Ishikawa (cell line): Measurements from ENCODE around the gene BEX3.

Experiments
- CREB1 ChIP-seq: IDR thresholded peaks from 2 replicates; pipeline ENCODE4 v1.6.1; 2012; ENCODE audit warnings: low read depth
- EGR1 ChIP-seq: IDR thresholded peaks from 2 replicates; pipeline ENCODE4 v1.6.1; 2012
- EP300 ChIP-seq: IDR thresholded peaks from 2 replicates; pipeline ENCODE4 v1.6.1; 2012; ENCODE audit warnings: borderline replicate concordance
- MAX ChIP-seq: IDR thresholded peaks from 2 replicates; pipeline ENCODE4 v1.6.1; 2012
- REST ChIP-seq: IDR thresholded peaks from 2 replicates; pipeline ENCODE4 v1.6.1; 2012; ENCODE audit warnings: low read depth, mild to moderate bottlenecking
- TCF12 ChIP-seq: IDR thresholded peaks from 2 replicates; pipeline ENCODE4 v1.6.1; 2012; ENCODE audit warnings: low read depth

GRCh38 chrX:103418811-103419340 is 42.5 kb downstream of the BEX3 start:
- TF ChIP-seq MAX (no peak), EP300 (no peak), REST (no peak), CREB1 (no peak), EGR1 (no peak), TCF12 (no peak)
